Ovary (tissue), 3 donors: ENCODE measurements around the gene MED19.

Experiments
- CTCF ChIP-seq, 3 donors: fragments of 450-650 bp in 2 of 3; fragments of 200-600 bp in 1 of 3; IDR thresholded peaks; one replicate each; pipeline versions ENCODE4 v1.5.1 to v1.8.0; 2016 to 2022; ENCODE audit warnings: antibody characterized with exemption in 3 of 3, mild to moderate bottlenecking in 1 of 3
- EP300 ChIP-seq: sonication (generic); formaldehyde crosslinking; IDR thresholded peaks from one replicate; pipeline ENCODE4 v1.6.1; 2017; ENCODE audit warnings: antibody characterized with exemption
- POLR2A ChIP-seq: fragments of 450-650 bp; IDR thresholded peaks from one replicate; pipeline ENCODE4 v1.6.1; 2017; ENCODE audit warnings: antibody characterized with exemption, mild to moderate bottlenecking, moderate library complexity
- donor health status: DM: no; HTN: no; CAD: no.

GRCh38 chr11:57675176-57675941, 36.7 kb downstream of the MED19 start:
- TF ChIP-seq CTCF (IDR thresholded peaks at IDR 0.05): no peak
- no peak for TF ChIP-seq POLR2A
- TF ChIP-seq EP300: no peak
